H1 (cell line): Measurements from ENCODE around the gene NOTCH2.

Experiments used
- HDAC2 ChIP-seq, 2 experiments: fragments of 300-600 bp in 1 of 2; sonication (generic) in 1 of 2; IDR thresholded peaks; 2 replicates each; pipeline ENCODE4 v1.6.1; 2011 to 2012; ENCODE audit warnings: low read depth in 2 of 2, low read length in 2 of 2, mild to moderate bottlenecking in 2 of 2, moderate library complexity in 2 of 2, borderline replicate concordance in 1 of 2, inconsistent platforms in 1 of 2
- JUN ChIP-seq: IDR thresholded peaks from 2 replicates; pipeline ENCODE4 v1.6.1; 2011; ENCODE audit warnings: low read depth, mild to moderate bottlenecking, improper control_type of control experiment, low read length
- RFX5 ChIP-seq: IDR thresholded peaks from 2 replicates; pipeline ENCODE4 v1.6.1; 2011; ENCODE audit warnings: low read depth, low read length, improper control_type of control experiment, borderline replicate concordance
- TAF1 ChIP-seq: IDR thresholded peaks from 2 replicates; pipeline ENCODE4 v1.6.1; 2011; ENCODE audit warnings: mild to moderate bottlenecking, low read depth, low read length
- TF ChIP-seq, protein P1 (sequence below), 3 experiments: IDR thresholded peaks; 1 replicate in 2 of 3; 2 replicates in 1 of 3; pipeline versions ENCODE4 v1.5.1 to v1.6.1; 2011; ENCODE audit warnings: low read length in 3 of 3, mild to moderate bottlenecking in 3 of 3, inconsistent platforms in 2 of 3, low read depth in 1 of 3, moderate library complexity in 1 of 3; ENCODE audit not compliant: insufficient read depth in 1 of 3; ENCODE audit errors: control extremely low read depth in 1 of 3
- TF ChIP-seq, protein P2 (sequence below): IDR thresholded peaks from 2 replicates; pipeline ENCODE4 v1.6.1; 2012; ENCODE audit warnings: inconsistent platforms

DNA sequence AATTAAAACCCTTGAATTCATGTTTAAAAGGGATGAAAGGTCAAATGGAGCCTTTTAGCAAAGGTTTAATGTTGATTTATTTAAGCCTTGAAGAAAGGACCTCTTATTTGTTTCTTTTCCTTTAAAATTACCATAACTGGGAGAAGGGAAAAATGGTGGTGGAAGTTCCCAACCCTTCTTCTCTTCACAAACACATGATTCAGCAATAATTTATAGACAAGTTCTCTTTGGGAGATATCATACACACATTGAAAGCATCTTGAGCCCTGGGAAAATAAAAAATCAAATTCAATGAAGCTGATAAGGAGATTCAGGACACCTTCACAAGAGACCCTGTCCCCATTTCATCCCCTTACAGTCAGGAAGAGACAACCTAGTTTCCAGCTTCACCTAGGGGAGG is 182.0 kb downstream of the NOTCH2 start:
- TF ChIP-seq TAF1, result no peak
- TF ChIP-seq, protein P1, sequence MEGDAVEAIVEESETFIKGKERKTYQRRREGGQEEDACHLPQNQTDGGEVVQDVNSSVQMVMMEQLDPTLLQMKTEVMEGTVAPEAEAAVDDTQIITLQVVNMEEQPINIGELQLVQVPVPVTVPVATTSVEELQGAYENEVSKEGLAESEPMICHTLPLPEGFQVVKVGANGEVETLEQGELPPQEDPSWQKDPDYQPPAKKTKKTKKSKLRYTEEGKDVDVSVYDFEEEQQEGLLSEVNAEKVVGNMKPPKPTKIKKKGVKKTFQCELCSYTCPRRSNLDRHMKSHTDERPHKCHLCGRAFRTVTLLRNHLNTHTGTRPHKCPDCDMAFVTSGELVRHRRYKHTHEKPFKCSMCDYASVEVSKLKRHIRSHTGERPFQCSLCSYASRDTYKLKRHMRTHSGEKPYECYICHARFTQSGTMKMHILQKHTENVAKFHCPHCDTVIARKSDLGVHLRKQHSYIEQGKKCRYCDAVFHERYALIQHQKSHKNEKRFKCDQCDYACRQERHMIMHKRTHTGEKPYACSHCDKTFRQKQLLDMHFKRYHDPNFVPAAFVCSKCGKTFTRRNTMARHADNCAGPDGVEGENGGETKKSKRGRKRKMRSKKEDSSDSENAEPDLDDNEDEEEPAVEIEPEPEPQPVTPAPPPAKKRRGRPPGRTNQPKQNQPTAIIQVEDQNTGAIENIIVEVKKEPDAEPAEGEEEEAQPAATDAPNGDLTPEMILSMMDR (IDR thresholded peaks at IDR 0.05; ENCODE audit: control extremely low read depth in 1 of 3, insufficient read depth in 1 of 3, low read depth in 1 of 3, low read length in 3 of 3), result no peak
- TF ChIP-seq, protein P2, sequence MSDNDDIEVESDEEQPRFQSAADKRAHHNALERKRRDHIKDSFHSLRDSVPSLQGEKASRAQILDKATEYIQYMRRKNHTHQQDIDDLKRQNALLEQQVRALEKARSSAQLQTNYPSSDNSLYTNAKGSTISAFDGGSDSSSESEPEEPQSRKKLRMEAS, result no peak
- no peak for TF ChIP-seq RFX5
- TF ChIP-seq HDAC2 (IDR thresholded peaks at IDR 0.05; ENCODE audit: borderline replicate concordance in 1 of 2, low read depth in 2 of 2, low read length in 2 of 2), result no peak
- no peak for TF ChIP-seq JUN
